Type B pancreatic cell (in vitro differentiated cells): ENCODE data around the gene RTTN. TPM values are rescaled to one million over a fixed set of nuclear protein-coding genes. Genes with fewer than 3 reads are reported as not detected.

Experiments used
- DNase-seq: peaks from one replicate; pipeline ENCODE4 v3.0.0; 2021; ENCODE audit warnings: mixed read lengths; ENCODE audit not compliant: unreplicated experiment; ENCODE audit errors: extremely low spot score
- H3K27ac Mint-ChIP-seq: 2 replicates; pipeline ENCODE4 v1.8.0; 2021; ENCODE audit warnings: mild to moderate bottlenecking, mixed read lengths
- H3K27me3 Mint-ChIP-seq: 2 replicates; pipeline ENCODE4 v1.8.0; 2021; ENCODE audit warnings: mixed read lengths
- H3K36me3 Mint-ChIP-seq: 2 replicates; pipeline ENCODE4 v1.8.0; 2021; ENCODE audit warnings: mixed read lengths
- H3K4me1 Mint-ChIP-seq: one replicate; pipeline ENCODE4 v1.8.0; 2021; ENCODE audit warnings: mixed read lengths; ENCODE audit not compliant: unreplicated experiment
- H3K4me3 Mint-ChIP-seq: 2 replicates; pipeline ENCODE4 v1.8.0; 2021; ENCODE audit warnings: mild to moderate bottlenecking, mixed read lengths
- H3K9me3 Mint-ChIP-seq: 2 replicates; pipeline ENCODE4 v1.8.0; 2021; ENCODE audit warnings: mixed read lengths
- total RNA-seq: library from RNA; stranded (reverse); gene quantifications from 2 replicates; pipeline ENCODE4 v1.2.1, GENCODE V29; 2021; ENCODE audit warnings: low replicate concordance
- TF ChIP-seq, protein P1 (sequence below): fragments of 200-600 bp; sonication (generic); conservative IDR thresholded peaks from 2 replicates; pipeline ENCODE4 v1.5.0; 2021; ENCODE audit warnings: antibody characterized with exemption, mild to moderate bottlenecking

Gene RTTN
- total RNA-seq, 1 donor from 2014 or later = 29.3 TPM

- Mint-ChIP-seq H3K4me1 (no peaks in the 10 kb centered on the region), H3K27me3 (no peaks in the 10 kb centered on the region), H3K36me3 (peaks cover 10% of the 10 kb centered on the region), H3K9me3 (no peaks in the 10 kb centered on the region), H3K27ac (no peak overlapping the region), H3K4me3 (no peak overlapping the region)
- TF ChIP-seq, protein P1, sequence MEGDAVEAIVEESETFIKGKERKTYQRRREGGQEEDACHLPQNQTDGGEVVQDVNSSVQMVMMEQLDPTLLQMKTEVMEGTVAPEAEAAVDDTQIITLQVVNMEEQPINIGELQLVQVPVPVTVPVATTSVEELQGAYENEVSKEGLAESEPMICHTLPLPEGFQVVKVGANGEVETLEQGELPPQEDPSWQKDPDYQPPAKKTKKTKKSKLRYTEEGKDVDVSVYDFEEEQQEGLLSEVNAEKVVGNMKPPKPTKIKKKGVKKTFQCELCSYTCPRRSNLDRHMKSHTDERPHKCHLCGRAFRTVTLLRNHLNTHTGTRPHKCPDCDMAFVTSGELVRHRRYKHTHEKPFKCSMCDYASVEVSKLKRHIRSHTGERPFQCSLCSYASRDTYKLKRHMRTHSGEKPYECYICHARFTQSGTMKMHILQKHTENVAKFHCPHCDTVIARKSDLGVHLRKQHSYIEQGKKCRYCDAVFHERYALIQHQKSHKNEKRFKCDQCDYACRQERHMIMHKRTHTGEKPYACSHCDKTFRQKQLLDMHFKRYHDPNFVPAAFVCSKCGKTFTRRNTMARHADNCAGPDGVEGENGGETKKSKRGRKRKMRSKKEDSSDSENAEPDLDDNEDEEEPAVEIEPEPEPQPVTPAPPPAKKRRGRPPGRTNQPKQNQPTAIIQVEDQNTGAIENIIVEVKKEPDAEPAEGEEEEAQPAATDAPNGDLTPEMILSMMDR = no peak
- DNase-seq = no peak
These were observed 69.9 kb downstream of the RTTN start for GRCh38 chr18:70135604-70136003.

DNA sequence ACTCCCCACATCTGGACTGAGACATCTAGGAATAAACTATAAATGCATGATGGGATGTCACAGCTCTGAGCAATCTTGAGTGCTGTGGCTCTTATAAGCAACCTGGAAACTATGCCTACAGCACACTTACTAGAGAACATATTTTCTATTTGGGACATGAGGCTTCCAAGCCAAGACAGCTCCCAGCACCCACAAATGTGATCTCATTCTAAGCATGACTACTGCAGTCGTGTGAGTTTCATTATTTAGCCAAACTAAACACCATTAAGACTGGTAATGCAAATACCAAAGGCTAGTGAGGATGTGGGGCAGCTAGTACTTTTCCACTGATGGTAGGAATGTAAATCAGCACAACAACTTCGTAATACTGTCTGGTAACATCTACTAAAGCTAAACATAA lies 72.5 kb downstream of the RTTN start:
- Mint-ChIP-seq H3K4me3 (no peak overlapping the region), H3K27me3 (no peaks in the 10 kb centered on the region), H3K4me1 (no peaks in the 10 kb centered on the region), H3K27ac (no peak overlapping the region), H3K9me3 (no peaks in the 10 kb centered on the region), H3K36me3 (peaks cover 21% of the 10 kb centered on the region)
- TF ChIP-seq, protein P1 = no peak
- no peak for DNase-seq

GRCh38 chr18:70128271-70128670 lies 77.2 kb downstream of the RTTN start:
- H3K9me3 Mint-ChIP-seq = no peaks in the 10 kb centered on the region
- H3K36me3 Mint-ChIP-seq = peaks cover 19% of the 10 kb centered on the region
- no peak for DNase-seq
- no peak overlapping the region for H3K27ac Mint-ChIP-seq
- TF ChIP-seq, protein P1 = no peak
- no peak overlapping the region for H3K4me3 Mint-ChIP-seq
- no peaks in the 10 kb centered on the region for H3K27me3 Mint-ChIP-seq
- H3K4me1 Mint-ChIP-seq = no peaks in the 10 kb centered on the region

- no peaks in the 10 kb centered on the region for H3K27me3 Mint-ChIP-seq
- no peak overlapping the region for H3K4me3 Mint-ChIP-seq
- no peaks in the 10 kb centered on the region for H3K4me1 Mint-ChIP-seq
- DNase-seq = no peak
- H3K36me3 Mint-ChIP-seq = peaks cover 19% of the 10 kb centered on the region
- no peaks in the 10 kb centered on the region for H3K9me3 Mint-ChIP-seq
- TF ChIP-seq, protein P1 = no peak
- no peak overlapping the region for H3K27ac Mint-ChIP-seq
These were observed 78.1 kb downstream of the RTTN start for GRCh38 chr18:70127359-70127758.

- DNase-seq = no peak
- Mint-ChIP-seq H3K4me3 (no peak overlapping the region), H3K9me3 (no peaks in the 10 kb centered on the region), H3K4me1 (no peaks in the 10 kb centered on the region), H3K36me3 (peaks cover 19% of the 10 kb centered on the region), H3K27ac (no peak overlapping the region), H3K27me3 (no peaks in the 10 kb centered on the region)
- TF ChIP-seq, protein P1 = no peak
These were observed 78.7 kb downstream of the RTTN start for GRCh38 chr18:70126832-70127231.

GRCh38 chr18:70124139-70124538 lies 81.3 kb downstream of the RTTN start:
- no peak overlapping the region for H3K27ac Mint-ChIP-seq
- H3K27me3 Mint-ChIP-seq = no peaks in the 10 kb centered on the region
- H3K4me3 Mint-ChIP-seq = no peak overlapping the region
- H3K9me3 Mint-ChIP-seq = no peaks in the 10 kb centered on the region
- TF ChIP-seq, protein P1 = no peak
- no peaks in the 10 kb centered on the region for H3K4me1 Mint-ChIP-seq
- DNase-seq = no peak
- H3K36me3 Mint-ChIP-seq = peaks cover 7% of the 10 kb centered on the region
